Measurements from ENCODE around the gene RPE. TPM values are rescaled to one million over a fixed set of nuclear protein-coding genes. Genes with fewer than 3 reads are reported as not detected.

Gene RPE
- total RNA-seq: 72.0 and 84.2 TPM in 2 replicates

DNA sequence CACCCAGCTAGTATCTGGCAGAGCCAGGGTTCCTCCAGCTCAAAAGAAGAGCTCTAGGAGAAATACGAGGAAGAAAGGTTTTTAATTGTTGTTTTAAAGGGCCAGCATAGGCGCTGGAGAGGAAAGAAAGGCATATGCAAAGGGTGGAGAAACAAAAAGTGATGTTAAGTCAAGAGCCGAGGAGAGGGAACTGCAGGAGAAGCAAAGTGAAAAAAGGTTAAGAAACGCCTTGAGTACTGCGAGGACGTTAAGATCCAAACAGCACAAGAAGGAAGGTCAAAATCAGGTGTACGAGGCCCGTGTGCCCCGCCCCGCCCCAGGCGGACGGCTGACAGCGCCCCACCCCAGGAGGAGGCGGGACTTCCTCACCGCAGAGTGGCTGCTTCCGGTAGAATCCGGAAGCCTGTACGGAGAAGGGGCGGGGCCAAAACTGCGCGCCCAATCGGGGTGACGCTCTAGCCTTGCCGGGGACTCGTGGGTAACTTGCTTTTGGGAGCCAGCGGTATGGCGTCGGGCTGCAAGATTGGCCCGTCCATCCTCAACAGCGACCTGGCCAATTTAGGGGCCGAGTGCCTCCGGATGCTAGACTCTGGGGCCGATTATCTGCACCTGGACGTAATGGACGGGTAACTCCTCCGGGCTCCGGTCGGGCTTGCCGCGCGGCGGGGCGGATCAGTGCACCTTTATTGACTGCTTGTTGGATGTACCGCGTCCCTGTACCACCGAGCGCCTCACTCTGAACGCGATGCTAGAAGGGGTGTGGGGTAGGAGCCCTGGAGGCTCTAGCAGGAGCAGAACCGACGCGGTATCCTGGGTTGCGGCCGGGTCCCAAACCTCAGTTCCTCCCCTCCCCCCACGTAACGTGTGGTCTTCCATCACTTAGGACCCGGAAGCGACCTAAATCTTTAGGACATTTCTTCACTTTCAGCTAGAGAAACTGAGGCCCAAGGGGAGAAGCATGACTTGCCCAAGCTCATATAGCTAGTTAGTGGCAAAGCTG is at the start of gene RPE:
Gene RPE (plus strand): TSS at position 481 of the 1,000 bp plus-strand sequence. CDS start 24 bp downstream, at position 505.

Other genes with a start within 250 kb of the RPE start
- gene UNC80, start 230.8 kb upstream of the RPE start, total RNA-seq: under 0.01 TPM in 1 of 2 replicates, not detected in the other
- gene KANSL1L, start 168.8 kb downstream of the RPE start, total RNA-seq: 9.7 and 13.6 TPM in 2 replicates
- not detected in 2 replicates for gene ACADL, start 222.8 kb downstream of the RPE start, total RNA-seq

Measured in endothelial cell of coronary artery (primary cell).